ENCODE data around the gene RAB6B.

The RAB6B gene

DNA sequence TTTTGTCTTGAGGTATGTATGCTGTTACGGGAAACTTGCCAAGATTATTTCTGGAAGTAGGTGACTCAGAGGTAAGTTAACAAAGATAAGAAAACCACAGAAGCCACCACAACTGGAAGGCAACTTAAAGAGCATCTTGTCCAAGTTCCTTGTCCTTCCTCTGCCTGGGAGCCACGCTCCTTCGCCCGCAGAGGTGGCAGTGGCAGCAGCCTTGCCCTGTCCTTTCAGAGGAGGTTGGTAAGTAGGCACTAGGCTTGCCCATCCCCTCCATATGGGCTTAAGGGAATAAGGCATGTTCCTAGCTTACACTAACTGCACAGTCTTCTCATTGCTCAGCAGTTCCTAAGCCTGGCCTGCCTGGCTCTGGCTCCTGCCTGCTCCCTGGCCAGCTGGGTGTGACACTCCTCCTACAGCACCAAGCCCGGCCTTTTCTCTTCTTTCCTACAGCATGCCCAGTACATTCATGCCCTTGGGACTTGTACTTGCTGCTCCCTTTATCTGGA lies 48.0 kb upstream of the RAB6B start:
- DNase-seq (ENCODE audit: low read depth in 1 of 2, low spot score in 1 of 2), result peak; percentile 75 to 83
- no peak overlapping the region for H3K4me3 ChIP-seq (replicated peaks; ENCODE audit: insufficient read depth, low read length)
- H3K27ac ChIP-seq (replicated peaks), result no peak overlapping the region
- H3K27me3 ChIP-seq (ENCODE audit: insufficient read depth, poor library complexity, severe bottlenecking), result no peaks in the 10 kb centered on the region
- TF ChIP-seq POLR2AphosphoS5 (IDR thresholded peaks at IDR 0.05; ENCODE audit: low read depth) (0 out of 2 replicates have a peak, but pooled peaks have one; percentile 40), SPI1 (IDR thresholded peaks at IDR 0.05; ENCODE audit: borderline replicate concordance, low read depth) (no peak)
- TF ChIP-seq, protein P1, sequence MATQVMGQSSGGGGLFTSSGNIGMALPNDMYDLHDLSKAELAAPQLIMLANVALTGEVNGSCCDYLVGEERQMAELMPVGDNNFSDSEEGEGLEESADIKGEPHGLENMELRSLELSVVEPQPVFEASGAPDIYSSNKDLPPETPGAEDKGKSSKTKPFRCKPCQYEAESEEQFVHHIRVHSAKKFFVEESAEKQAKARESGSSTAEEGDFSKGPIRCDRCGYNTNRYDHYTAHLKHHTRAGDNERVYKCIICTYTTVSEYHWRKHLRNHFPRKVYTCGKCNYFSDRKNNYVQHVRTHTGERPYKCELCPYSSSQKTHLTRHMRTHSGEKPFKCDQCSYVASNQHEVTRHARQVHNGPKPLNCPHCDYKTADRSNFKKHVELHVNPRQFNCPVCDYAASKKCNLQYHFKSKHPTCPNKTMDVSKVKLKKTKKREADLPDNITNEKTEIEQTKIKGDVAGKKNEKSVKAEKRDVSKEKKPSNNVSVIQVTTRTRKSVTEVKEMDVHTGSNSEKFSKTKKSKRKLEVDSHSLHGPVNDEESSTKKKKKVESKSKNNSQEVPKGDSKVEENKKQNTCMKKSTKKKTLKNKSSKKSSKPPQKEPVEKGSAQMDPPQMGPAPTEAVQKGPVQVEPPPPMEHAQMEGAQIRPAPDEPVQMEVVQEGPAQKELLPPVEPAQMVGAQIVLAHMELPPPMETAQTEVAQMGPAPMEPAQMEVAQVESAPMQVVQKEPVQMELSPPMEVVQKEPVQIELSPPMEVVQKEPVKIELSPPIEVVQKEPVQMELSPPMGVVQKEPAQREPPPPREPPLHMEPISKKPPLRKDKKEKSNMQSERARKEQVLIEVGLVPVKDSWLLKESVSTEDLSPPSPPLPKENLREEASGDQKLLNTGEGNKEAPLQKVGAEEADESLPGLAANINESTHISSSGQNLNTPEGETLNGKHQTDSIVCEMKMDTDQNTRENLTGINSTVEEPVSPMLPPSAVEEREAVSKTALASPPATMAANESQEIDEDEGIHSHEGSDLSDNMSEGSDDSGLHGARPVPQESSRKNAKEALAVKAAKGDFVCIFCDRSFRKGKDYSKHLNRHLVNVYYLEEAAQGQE (IDR thresholded peaks at IDR 0.05; ENCODE audit: insufficient replicate concordance, low read depth), result no peak

DNA sequence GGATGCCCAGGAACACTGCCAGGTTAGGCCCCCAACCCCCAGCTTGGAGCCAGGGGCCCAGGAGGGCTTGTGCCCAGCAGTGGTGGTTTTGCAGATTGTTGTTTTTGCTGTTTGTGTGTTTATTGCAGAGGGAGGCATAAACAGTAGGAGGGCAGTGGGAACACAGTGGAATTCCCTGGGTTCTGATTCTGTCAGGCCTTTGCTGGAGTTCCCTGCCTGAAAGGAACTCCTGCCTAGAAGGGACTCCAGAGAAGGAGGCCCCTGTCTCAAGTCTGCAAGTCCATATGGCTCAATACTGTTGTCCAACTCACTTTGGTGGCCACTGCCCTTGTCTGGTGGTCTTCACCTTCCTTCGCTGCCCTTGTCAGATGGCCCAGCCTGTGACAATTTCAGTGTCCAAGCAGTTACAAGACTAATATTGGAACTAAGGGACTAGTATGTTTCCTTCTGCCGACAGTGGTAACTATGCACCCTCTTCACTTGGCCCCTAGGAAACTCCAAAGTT lies 47.4 kb upstream of the RAB6B start:
- H3K4me3 ChIP-seq (replicated peaks; ENCODE audit: insufficient read depth, low read length), result no peak overlapping the region
- no peak for DNase-seq (ENCODE audit: low read depth in 1 of 2, low spot score in 1 of 2)
- peak overlapping the region; percentile 56 for H3K27ac ChIP-seq (replicated peaks)
- no peaks in the 10 kb centered on the region for H3K27me3 ChIP-seq (ENCODE audit: insufficient read depth, poor library complexity, severe bottlenecking)
- TF ChIP-seq POLR2AphosphoS5 (IDR thresholded peaks at IDR 0.05; ENCODE audit: low read depth) (no peak), GABPA (IDR thresholded peaks at IDR 0.05; ENCODE audit: low read depth) (no peak), SPI1 (IDR thresholded peaks at IDR 0.05; ENCODE audit: borderline replicate concordance, low read depth) (no peak)
- TF ChIP-seq, protein P1 (IDR thresholded peaks at IDR 0.05; ENCODE audit: insufficient replicate concordance, low read depth), result no peak
- TF ChIP-seq, protein P2, sequence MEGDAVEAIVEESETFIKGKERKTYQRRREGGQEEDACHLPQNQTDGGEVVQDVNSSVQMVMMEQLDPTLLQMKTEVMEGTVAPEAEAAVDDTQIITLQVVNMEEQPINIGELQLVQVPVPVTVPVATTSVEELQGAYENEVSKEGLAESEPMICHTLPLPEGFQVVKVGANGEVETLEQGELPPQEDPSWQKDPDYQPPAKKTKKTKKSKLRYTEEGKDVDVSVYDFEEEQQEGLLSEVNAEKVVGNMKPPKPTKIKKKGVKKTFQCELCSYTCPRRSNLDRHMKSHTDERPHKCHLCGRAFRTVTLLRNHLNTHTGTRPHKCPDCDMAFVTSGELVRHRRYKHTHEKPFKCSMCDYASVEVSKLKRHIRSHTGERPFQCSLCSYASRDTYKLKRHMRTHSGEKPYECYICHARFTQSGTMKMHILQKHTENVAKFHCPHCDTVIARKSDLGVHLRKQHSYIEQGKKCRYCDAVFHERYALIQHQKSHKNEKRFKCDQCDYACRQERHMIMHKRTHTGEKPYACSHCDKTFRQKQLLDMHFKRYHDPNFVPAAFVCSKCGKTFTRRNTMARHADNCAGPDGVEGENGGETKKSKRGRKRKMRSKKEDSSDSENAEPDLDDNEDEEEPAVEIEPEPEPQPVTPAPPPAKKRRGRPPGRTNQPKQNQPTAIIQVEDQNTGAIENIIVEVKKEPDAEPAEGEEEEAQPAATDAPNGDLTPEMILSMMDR (IDR thresholded peaks at IDR 0.05; ENCODE audit: insufficient read depth, low read length), result no peak

DNA sequence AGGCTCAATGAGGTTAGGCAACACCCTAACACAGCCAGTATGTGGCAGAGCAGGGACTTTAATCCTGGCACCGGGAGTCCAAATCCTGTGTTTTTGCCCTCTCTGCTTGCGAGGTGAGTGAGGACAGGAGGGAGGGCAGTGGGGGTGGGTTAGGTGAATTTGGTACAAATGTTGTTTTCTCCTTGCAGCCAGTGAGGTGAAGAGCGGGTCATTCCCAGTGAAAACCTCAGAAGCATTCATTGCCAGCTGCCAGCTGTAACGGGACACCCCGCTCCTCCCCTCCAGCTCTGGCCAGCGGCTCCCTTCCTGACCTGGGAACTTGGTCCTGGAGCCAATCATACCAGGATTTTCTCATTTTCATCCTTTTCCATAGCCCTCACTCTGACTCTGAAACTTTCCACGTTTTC lies 45.7 kb upstream of the RAB6B start:
- no peak for DNase-seq (ENCODE audit: low read depth in 1 of 2, low spot score in 1 of 2)
- no peak overlapping the region for H3K4me3 ChIP-seq (replicated peaks; ENCODE audit: insufficient read depth, low read length)
- no peaks in the 10 kb centered on the region for H3K27me3 ChIP-seq (ENCODE audit: insufficient read depth, poor library complexity, severe bottlenecking)
- TF ChIP-seq, protein P1 (IDR thresholded peaks at IDR 0.05; ENCODE audit: insufficient replicate concordance, low read depth), result no peak
- no peak for TF ChIP-seq POLR2AphosphoS5 (IDR thresholded peaks at IDR 0.05; ENCODE audit: low read depth)
- no peak overlapping the region for H3K27ac ChIP-seq (replicated peaks)

DNA sequence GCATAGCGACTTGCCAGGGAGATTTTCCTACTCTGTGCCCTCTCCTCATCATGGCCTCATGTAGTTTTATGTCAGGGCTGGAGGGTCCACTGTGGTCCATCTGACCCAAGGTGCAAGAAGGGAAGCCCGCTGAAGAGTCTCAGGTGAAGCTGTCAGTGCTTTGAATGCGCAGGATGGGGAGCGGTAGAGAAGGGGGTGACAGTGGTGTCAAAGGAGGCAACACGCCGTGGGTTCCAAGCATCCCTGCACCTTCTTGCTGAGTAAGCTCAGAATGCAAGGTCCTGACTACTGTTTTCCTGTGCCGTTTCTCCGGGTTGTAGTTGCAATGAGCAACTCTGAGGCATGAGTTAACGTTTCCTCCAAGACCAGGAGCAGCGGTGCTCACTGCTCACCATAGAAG lies 44.9 kb upstream of the RAB6B start:
- no peak for DNase-seq (ENCODE audit: low read depth in 1 of 2, low spot score in 1 of 2)

More for the DNA sequence above, 44.9 kb upstream of the RAB6B start:
- Histone ChIP-seq H3K27ac (replicated peaks) (no peak overlapping the region), H3K4me3 (replicated peaks; ENCODE audit: insufficient read depth, low read length) (no peak overlapping the region), H3K27me3 (ENCODE audit: insufficient read depth, poor library complexity, severe bottlenecking) (no peaks in the 10 kb centered on the region)
- TF ChIP-seq, protein P1 (IDR thresholded peaks at IDR 0.05; ENCODE audit: insufficient replicate concordance, low read depth), result no peak
- TF ChIP-seq, protein P2 (IDR thresholded peaks at IDR 0.05; ENCODE audit: insufficient read depth, low read length), result no peak
- TF ChIP-seq POLR2AphosphoS5 (IDR thresholded peaks at IDR 0.05; ENCODE audit: low read depth) (no peak), SPI1 (IDR thresholded peaks at IDR 0.05; ENCODE audit: borderline replicate concordance, low read depth) (no peak), GABPA (IDR thresholded peaks at IDR 0.05; ENCODE audit: low read depth) (no peak)

Measured in HL-60 (cell line).